Measurements from ENCODE around the gene GRWD1. TPM values are rescaled to one million over a fixed set of nuclear protein-coding genes. Genes with fewer than 3 reads are reported as not detected.

Gene GRWD1
- total RNA-seq, 2 experiments from 2014 or later, result 31.3 to 36.0 TPM

GRCh38 chr19:48469934-48470680, 24.3 kb downstream of the GRWD1 start:
- DNase-seq (no peak), ATAC-seq (ENCODE audit: low read depth) (no peak)
- Mint-ChIP-seq H3K27me3 (no peaks in the 10 kb centered on the region), H3K36me3 (peaks cover 13% of the 10 kb centered on the region), H3K4me3 (peak overlapping the region; percentile 84), H3K27ac (peak overlapping the region; percentile 60), H3K9me3 (no peaks in the 10 kb centered on the region), H3K4me1 (peaks cover 19% of the 10 kb centered on the region)
- POLR2A ChIA-PET, result interaction anchor here (1.1 to 2.0 kb wide), 6 partner anchors 8 to 107 kb away, joined by 3 to 20 read pairs (median 4); partner anchors contain the start of genes SYNGR4 and TMEM143

GRCh38 chr19:48470856-48471255, 25.1 kb downstream of the GRWD1 start:
- H3K36me3 Mint-ChIP-seq, result peaks cover 17% of the 10 kb centered on the region
- ATAC-seq (ENCODE audit: low read depth) (no peak), DNase-seq (no peak)
- H3K27ac Mint-ChIP-seq, result peak overlapping the region; percentile 55
- H3K9me3 Mint-ChIP-seq, result no peaks in the 10 kb centered on the region
- peak overlapping the region; percentile 84 for H3K4me3 Mint-ChIP-seq
- POLR2A ChIA-PET, result interaction anchor here (1.2 to 2.0 kb wide), 4 partner anchors 7 to 107 kb away, joined by 3 to 20 read pairs (median 4); partner anchors contain the start of genes SYNGR4 and TMEM143
- H3K4me1 Mint-ChIP-seq, result peaks cover 19% of the 10 kb centered on the region
- no peaks in the 10 kb centered on the region for H3K27me3 Mint-ChIP-seq

- H3K4me3 Mint-ChIP-seq, result no peak overlapping the region
- H3K9me3 Mint-ChIP-seq, result no peaks in the 10 kb centered on the region
- no peak for ATAC-seq (ENCODE audit: low read depth)
- no peaks in the 10 kb centered on the region for H3K27me3 Mint-ChIP-seq
- H3K4me1 Mint-ChIP-seq, result peaks cover 19% of the 10 kb centered on the region
- no peak for DNase-seq
- H3K27ac Mint-ChIP-seq, result no peak overlapping the region
- POLR2A ChIA-PET, result no interaction called here
- peaks cover 17% of the 10 kb centered on the region for H3K36me3 Mint-ChIP-seq
These were observed 26.1 kb downstream of the GRWD1 start for GRCh38 chr19:48471836-48472235.

DNA sequence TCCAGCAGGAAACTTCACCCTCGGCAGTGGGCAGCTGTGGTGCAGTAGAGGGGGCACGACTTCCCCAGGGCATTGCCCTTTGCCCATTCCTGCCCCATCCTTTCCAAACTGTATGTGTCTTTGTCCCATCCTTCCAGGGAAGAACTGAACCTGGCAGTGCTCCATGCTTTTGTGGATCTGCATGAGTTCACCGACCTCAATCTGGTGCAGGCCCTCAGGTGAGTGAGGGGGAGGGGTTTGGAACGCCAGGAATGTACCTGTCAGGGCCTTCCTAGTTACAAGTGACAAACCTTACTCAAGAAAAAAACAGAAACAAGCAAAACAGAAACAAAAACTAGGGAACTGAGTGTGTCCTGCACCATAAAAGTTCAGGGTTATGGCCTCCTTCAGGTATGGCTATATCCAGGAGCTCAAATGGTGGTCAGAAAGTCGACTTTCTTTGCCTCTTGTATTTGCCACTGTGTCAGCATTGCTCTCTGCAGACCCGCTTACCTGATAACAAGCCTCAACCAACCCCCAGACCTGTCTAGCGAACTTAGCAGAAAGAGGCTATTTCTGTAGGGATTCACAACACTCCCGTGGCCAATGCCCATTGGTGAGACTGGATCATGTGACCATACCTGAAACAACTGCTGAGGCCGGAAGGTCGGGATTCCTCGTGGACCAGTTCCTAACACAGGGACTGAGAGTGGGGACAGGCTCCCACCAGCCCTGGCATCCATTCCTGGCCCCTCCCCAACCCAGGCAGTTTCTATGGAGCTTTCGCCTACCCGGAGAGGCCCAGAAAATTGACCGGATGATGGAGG, 27.6 kb downstream of the GRWD1 start:
- peaks cover 14% of the 10 kb centered on the region for H3K4me1 Mint-ChIP-seq
- no peak for DNase-seq
- no peaks in the 10 kb centered on the region for H3K27me3 Mint-ChIP-seq
- POLR2A ChIA-PET, result interaction anchor here (0.5 kb wide), 1 partner anchor 109 kb away, joined by 4 read pairs; the partner anchor contains the start of genes SYNGR4 and TMEM143
- no peak overlapping the region for H3K4me3 Mint-ChIP-seq
- H3K27ac Mint-ChIP-seq, result no peak overlapping the region
- no peaks in the 10 kb centered on the region for H3K9me3 Mint-ChIP-seq
- peaks cover 17% of the 10 kb centered on the region for H3K36me3 Mint-ChIP-seq
- no peak for ATAC-seq (ENCODE audit: low read depth)

GRCh38 chr19:48474084-48474592, 28.4 kb downstream of the GRWD1 start:
- Mint-ChIP-seq H3K36me3 (peaks cover 17% of the 10 kb centered on the region), H3K9me3 (no peaks in the 10 kb centered on the region)
- POLR2A ChIA-PET, result no interaction called here

GRCh38 chr19:48475369-48476068, 29.7 kb downstream of the GRWD1 start:
- H3K4me3 Mint-ChIP-seq, result no peak overlapping the region
- H3K27ac Mint-ChIP-seq, result peak overlapping the region; percentile 52
- H3K27me3 Mint-ChIP-seq, result no peaks in the 10 kb centered on the region
- peaks cover 19% of the 10 kb centered on the region for H3K36me3 Mint-ChIP-seq
- peaks cover 14% of the 10 kb centered on the region for H3K4me1 Mint-ChIP-seq
- DNase-seq, result no peak
- H3K9me3 Mint-ChIP-seq, result no peaks in the 10 kb centered on the region
- no peak for ATAC-seq (ENCODE audit: low read depth)
- POLR2A ChIA-PET, result no interaction called here

More at GRCh38 chr19:48474084-48474592, 28.4 kb downstream of the GRWD1 start:
- Mint-ChIP-seq H3K27me3 (no peaks in the 10 kb centered on the region), H3K4me1 (peaks cover 12% of the 10 kb centered on the region), H3K4me3 (no peak overlapping the region), H3K27ac (no peak overlapping the region)
- ATAC-seq (ENCODE audit: low read depth) (no peak), DNase-seq (no peak)

DNA sequence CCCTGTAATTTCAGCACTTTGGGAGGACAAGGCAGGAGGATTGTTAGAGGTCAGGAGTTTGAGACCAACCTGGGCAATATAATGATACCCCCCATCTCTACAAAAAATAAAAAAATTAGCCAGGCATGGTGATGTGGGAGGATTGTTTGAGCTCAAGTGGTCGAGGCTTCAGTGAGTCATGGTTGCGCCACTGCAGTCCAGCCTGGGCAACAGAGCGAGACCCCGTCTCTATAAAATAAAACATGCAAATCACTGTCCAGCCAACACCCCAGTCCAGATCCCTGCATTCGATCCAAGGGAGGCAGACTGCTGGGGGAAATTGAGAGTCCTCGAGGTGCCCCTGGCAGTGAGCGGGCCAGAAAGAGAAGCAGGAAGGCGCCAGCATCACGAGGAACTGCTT, 30.4 kb downstream of the GRWD1 start:
- Mint-ChIP-seq H3K27me3 (no peaks in the 10 kb centered on the region), H3K27ac (no peak overlapping the region), H3K36me3 (peaks cover 16% of the 10 kb centered on the region), H3K9me3 (no peaks in the 10 kb centered on the region), H3K4me3 (no peak overlapping the region), H3K4me1 (peaks cover 18% of the 10 kb centered on the region)
- no peak for DNase-seq
- POLR2A ChIA-PET, result no interaction called here
- no peak for ATAC-seq (ENCODE audit: low read depth)

- no peak for ATAC-seq (ENCODE audit: low read depth)
- Mint-ChIP-seq H3K36me3 (peaks cover 12% of the 10 kb centered on the region), H3K27ac (no peak overlapping the region), H3K9me3 (no peaks in the 10 kb centered on the region), H3K4me3 (no peak overlapping the region), H3K4me1 (peaks cover 21% of the 10 kb centered on the region), H3K27me3 (no peaks in the 10 kb centered on the region)
- POLR2A ChIA-PET, result no interaction called here
- DNase-seq, result no peak
These were observed 31.4 kb downstream of the GRWD1 start for GRCh38 chr19:48477067-48477685.

GRCh38 chr19:48477698-48478338, 32.0 kb downstream of the GRWD1 start:
- Mint-ChIP-seq H3K36me3 (peaks cover 8% of the 10 kb centered on the region), H3K27me3 (no peaks in the 10 kb centered on the region), H3K27ac (no peak overlapping the region), H3K4me3 (no peak overlapping the region), H3K4me1 (peaks cover 20% of the 10 kb centered on the region), H3K9me3 (no peaks in the 10 kb centered on the region)
- ATAC-seq (ENCODE audit: low read depth) (no peak), DNase-seq (no peak)
- POLR2A ChIA-PET, result interaction anchor here (0.7 kb wide), 1 partner anchor 8 kb away, joined by 3 read pairs; no protein-coding TSS in a partner anchor

GRCh38 chr19:48478339-48479256, 32.8 kb downstream of the GRWD1 start:
- H3K9me3 Mint-ChIP-seq, result no peaks in the 10 kb centered on the region
- H3K36me3 Mint-ChIP-seq, result peaks cover 7% of the 10 kb centered on the region
- POLR2A ChIA-PET, result interaction anchor here (0.7 to 2.6 kb wide), 2 partner anchors 9 to 11 kb away, joined by 3 to 12 read pairs; no protein-coding TSS in a partner anchor
- peaks cover 20% of the 10 kb centered on the region for H3K4me1 Mint-ChIP-seq
- no peak overlapping the region for H3K4me3 Mint-ChIP-seq
- DNase-seq (no peak), ATAC-seq (ENCODE audit: low read depth) (no peak)
- H3K27ac Mint-ChIP-seq, result no peak overlapping the region
- H3K27me3 Mint-ChIP-seq, result no peaks in the 10 kb centered on the region

DNA sequence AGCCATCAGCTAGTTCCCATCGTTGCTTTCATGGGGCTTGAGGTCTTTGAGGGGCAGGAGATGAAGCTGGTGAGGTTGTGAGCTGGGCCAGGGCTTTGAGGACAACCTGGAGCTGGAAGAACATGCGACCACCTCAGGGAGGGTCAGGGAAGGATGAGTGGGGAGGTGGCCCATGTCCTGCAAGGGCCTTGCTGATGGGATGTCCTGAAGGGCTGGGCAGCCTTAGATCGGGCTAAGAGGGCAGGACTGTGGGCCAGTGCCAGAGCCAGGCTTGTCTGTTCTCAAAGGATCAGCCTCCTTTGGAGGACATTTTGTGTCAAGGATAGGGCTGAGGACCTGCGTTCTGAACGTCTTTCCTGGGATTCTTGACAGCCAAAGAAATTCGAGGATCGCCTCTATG, 33.9 kb downstream of the GRWD1 start:
- H3K27me3 Mint-ChIP-seq, result no peaks in the 10 kb centered on the region
- DNase-seq (no peak), ATAC-seq (ENCODE audit: low read depth) (no peak)
- peaks cover 20% of the 10 kb centered on the region for H3K4me1 Mint-ChIP-seq
- H3K4me3 Mint-ChIP-seq, result peak overlapping the region; percentile 18
- peaks cover 6% of the 10 kb centered on the region for H3K36me3 Mint-ChIP-seq
- H3K27ac Mint-ChIP-seq, result peak overlapping the region; percentile 89
- no peaks in the 10 kb centered on the region for H3K9me3 Mint-ChIP-seq
- POLR2A ChIA-PET, result interaction anchor here (0.9 to 3.3 kb wide), 4 partner anchors 9 to 155 kb away, joined by 3 to 20 read pairs (median 8); partner anchors contain the start of gene EMP3

All from activated naive CD8-positive, alpha-beta T cell treated with anti-CD3 and anti-CD28 coated beads, Interleukin-2, amount 10 ng/mL, durations not matched to agents 7 days and 5 days (primary cell).